GM19238 (cell line): ENCODE results near the gene LRP4.

Source experiments
- DNase-seq: peaks from one replicate; pipeline ENCODE4 v3.0.0; 2011; ENCODE audit warnings: low spot score; ENCODE audit not compliant: insufficient read length

LRP4 gene

GRCh38 chr11:46895821-46896220 is 22.5 kb downstream of the LRP4 start:
- DNase-seq: no peak

GRCh38 chr11:46894961-46895360 is 23.4 kb downstream of the LRP4 start:
- DNase-seq: no peak

GRCh38 chr11:46894506-46894905 is 23.8 kb downstream of the LRP4 start:
- no peak for DNase-seq

- DNase-seq: no peak
Observed at GRCh38 chr11:46892838-46893237, 25.5 kb downstream of the LRP4 start.

GRCh38 chr11:46892109-46892508 is 26.2 kb downstream of the LRP4 start:
- no peak for DNase-seq

- no peak for DNase-seq
Observed at GRCh38 chr11:46890665-46891064, 27.7 kb downstream of the LRP4 start.

- DNase-seq: peak; percentile 66
Observed at GRCh38 chr11:46889689-46890475, 28.5 kb downstream of the LRP4 start.

GRCh38 chr11:46889251-46889650 is 29.1 kb downstream of the LRP4 start:
- DNase-seq: no peak

- no peak for DNase-seq
Observed at GRCh38 chr11:46888636-46889035, 29.7 kb downstream of the LRP4 start.

- DNase-seq: no peak
Observed at GRCh38 chr11:46886211-46886610, 32.1 kb downstream of the LRP4 start.

GRCh38 chr11:46879056-46879585 is 39.2 kb downstream of the LRP4 start:
- no peak for DNase-seq

- DNase-seq: no peak
Observed at GRCh38 chr11:46877580-46877979, 40.8 kb downstream of the LRP4 start.

- no peak for DNase-seq
Observed at GRCh38 chr11:46876471-46876870, 41.9 kb downstream of the LRP4 start.

- DNase-seq: no peak
Observed at GRCh38 chr11:46874586-46874985, 43.8 kb downstream of the LRP4 start.

- no peak for DNase-seq
Observed at GRCh38 chr11:46868912-46869311, 49.4 kb downstream of the LRP4 start.

- DNase-seq: no peak
Observed at GRCh38 chr11:46865340-46865739, 53.0 kb downstream of the LRP4 start.

- no peak for DNase-seq
Observed at GRCh38 chr11:46860218-46860617, 58.1 kb downstream of the LRP4 start.

- DNase-seq: no peak
Observed at GRCh38 chr11:46858920-46859546, 59.3 kb downstream of the LRP4 start.

- no peak for DNase-seq
Observed at GRCh38 chr11:46857666-46858065, 60.7 kb downstream of the LRP4 start.

GRCh38 chr11:46856605-46857343 is 61.6 kb downstream of the LRP4 start:
- no peak for DNase-seq

- no peak for DNase-seq
Observed at GRCh38 chr11:46855863-46856262, 62.5 kb downstream of the LRP4 start.

- no peak for DNase-seq
Observed at GRCh38 chr11:46855167-46855566, 63.2 kb downstream of the LRP4 start.
